ENCODE results near the gene ERCC5.

The ERCC5 gene

GRCh38 chr13:102845630-102846260, at the start of gene ERCC5:
TSS of gene ERCC5 (plus strand) at chr13:102846032. CDS start at chr13:102846267, 235 bp downstream.
- DNase-seq (ENCODE audit: low read depth) = peak; percentile 87

- peak; percentile 59 for DNase-seq (ENCODE audit: low read depth)
Measured at GRCh38 chr13:102798581-102799425, 47.0 kb upstream of the ERCC5 start, which contains the start of the genes BIVM and POGLUT2. TSS of gene BIVM (plus strand) at chr13:102799119. CDS start at chr13:102807268, 8,149 bp downstream. TSS of gene POGLUT2 (minus strand) at chr13:102798976. CDS start at chr13:102798670, 306 bp downstream.

- no peak for DNase-seq (ENCODE audit: low read depth)
Measured at GRCh38 chr13:102799426-102800144, 46.2 kb upstream of the ERCC5 start.

GRCh38 chr13:102800145-102801041, 45.4 kb upstream of the ERCC5 start:
- DNase-seq (ENCODE audit: low read depth) = peak; percentile 71

- no peak for DNase-seq (ENCODE audit: low read depth)
Measured at GRCh38 chr13:102805680-102806079, 40.2 kb upstream of the ERCC5 start.

- no peak for DNase-seq (ENCODE audit: low read depth)
Measured at GRCh38 chr13:102807699-102808098, 38.1 kb upstream of the ERCC5 start.

- DNase-seq (ENCODE audit: low read depth) = no peak
Measured at GRCh38 chr13:102812611-102813287, 33.1 kb upstream of the ERCC5 start.

- no peak for DNase-seq (ENCODE audit: low read depth)
Measured at GRCh38 chr13:102814025-102814607, 31.7 kb upstream of the ERCC5 start.

- no peak for DNase-seq (ENCODE audit: low read depth)
Measured at GRCh38 chr13:102814793-102815192, 31.0 kb upstream of the ERCC5 start.

- no peak for DNase-seq (ENCODE audit: low read depth)
Measured at GRCh38 chr13:102815788-102816187, 30.0 kb upstream of the ERCC5 start.

GRCh38 chr13:102816708-102817107, 29.1 kb upstream of the ERCC5 start:
- no peak for DNase-seq (ENCODE audit: low read depth)

- DNase-seq (ENCODE audit: low read depth) = no peak
Measured at GRCh38 chr13:102817241-102817640, 28.6 kb upstream of the ERCC5 start.

GRCh38 chr13:102817907-102818306, 27.9 kb upstream of the ERCC5 start:
- DNase-seq (ENCODE audit: low read depth) = no peak

- DNase-seq (ENCODE audit: low read depth) = no peak
Measured at GRCh38 chr13:102825400-102825799, 20.4 kb upstream of the ERCC5 start.

- no peak for DNase-seq (ENCODE audit: low read depth)
Measured at GRCh38 chr13:102825921-102826706, 19.7 kb upstream of the ERCC5 start.

- DNase-seq (ENCODE audit: low read depth) = no peak
Measured at GRCh38 chr13:102830646-102831045, 15.2 kb upstream of the ERCC5 start.

- DNase-seq (ENCODE audit: low read depth) = no peak
Measured at GRCh38 chr13:102836471-102836870, 9.4 kb upstream of the ERCC5 start.

- DNase-seq (ENCODE audit: low read depth) = no peak
Measured at GRCh38 chr13:102838273-102838672, 7.6 kb upstream of the ERCC5 start.

GRCh38 chr13:102838982-102839381, 6.8 kb upstream of the ERCC5 start:
- no peak for DNase-seq (ENCODE audit: low read depth)

- no peak for DNase-seq (ENCODE audit: low read depth)
Measured at GRCh38 chr13:102839462-102839861, 6.4 kb upstream of the ERCC5 start.
